Peyer's patch (tissue), 4 donors: ENCODE data around the gene DHX58.

Experiments used
- CTCF ChIP-seq, 6 experiments: fragments of 450-650 bp in 4 of 6; fragments of 200-600 bp in 2 of 6; sonication (generic) in 1 of 6; IDR thresholded peaks; one replicate each; pipeline ENCODE4 v1.5.1; 2017 to 2019; ENCODE audit warnings: antibody characterized with exemption in 6 of 6, mild to moderate bottlenecking in 3 of 6, moderate library complexity in 1 of 6
- POLR2A ChIP-seq, 2 donors: fragments of 450-650 bp; IDR thresholded peaks; one replicate each; pipeline ENCODE4 v1.5.1; 2017; ENCODE audit warnings: antibody characterized with exemption in 2 of 2, mild to moderate bottlenecking in 2 of 2, moderate library complexity in 2 of 2

GRCh38 chr17:42131232-42131631, 18.7 kb upstream of the DHX58 start:
- TF ChIP-seq CTCF (IDR thresholded peaks at IDR 0.05) (no peak), POLR2A (IDR thresholded peaks at IDR 0.05) (no peak)
